Measurements from ENCODE around the gene NFS1. TPM values are rescaled to one million over a fixed set of nuclear protein-coding genes. Genes with fewer than 3 reads are reported as not detected.

The NFS1 gene
- total and polyA plus RNA-seq, 2 of the 4 experiments (the other 2 are of a cell fraction), result 16.5 to 35.6 TPM

DNA sequence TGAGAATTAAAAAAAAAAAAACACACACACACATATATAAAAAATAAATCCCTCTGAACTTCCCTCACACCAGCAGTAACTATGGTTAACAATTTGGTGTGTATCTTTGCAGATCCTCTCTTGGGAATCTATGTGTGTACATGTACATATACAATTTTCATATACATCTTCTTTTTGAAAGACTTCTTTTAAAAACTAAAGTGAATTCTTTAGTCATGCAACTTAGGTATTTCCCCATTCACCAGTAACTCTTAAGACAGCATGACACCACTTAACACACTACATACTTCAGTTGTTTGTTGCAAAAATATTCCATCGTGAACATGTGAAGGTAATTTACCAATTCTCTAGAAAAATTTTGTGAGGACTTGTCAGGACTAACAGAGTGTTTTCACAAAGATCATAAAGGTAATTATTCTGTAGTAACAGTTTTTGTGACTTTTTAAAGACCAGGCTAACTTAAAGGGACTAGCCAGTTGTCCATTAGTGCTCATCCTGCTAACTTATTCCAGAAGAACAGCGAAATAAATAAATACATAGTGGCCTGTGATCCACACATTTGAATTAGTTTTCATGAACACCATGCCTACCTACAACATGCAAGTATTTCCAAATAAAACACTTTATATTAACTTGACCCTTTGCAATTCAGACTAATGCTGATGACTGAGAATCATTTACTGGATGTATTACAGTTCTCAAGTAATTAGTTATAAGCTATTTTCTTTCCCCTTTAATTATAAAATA, 30.9 kb upstream of the NFS1 start:
- Histone ChIP-seq H3K4me1 (ENCODE audit: control insufficient read depth, insufficient read depth, low read length) (no peaks in the 10 kb centered on the region), H2BK15ac (ENCODE audit: low read depth, low read length) (no peak overlapping the region), H2BK20ac (ENCODE audit: low read depth, low read length) (no peak overlapping the region), H3K27ac (ENCODE audit: insufficient read depth, low read length) (no peak overlapping the region), H3K4me3 (ENCODE audit: insufficient read depth, low read depth, low read length) (no peak overlapping the region), H4K91ac (ENCODE audit: insufficient read depth, low read depth, low read length) (no peak overlapping the region), H4K8ac (ENCODE audit: low read depth in 2 of 2, low read length in 2 of 2) (no peak overlapping the region), H3K9me1 (ENCODE audit: insufficient read depth, low read length) (no peaks in the 10 kb centered on the region; the same call in 1 of the 2 replicates), H3K18ac (ENCODE audit: low read depth, low read length) (no peak overlapping the region), H2AFZ (replicated peaks; ENCODE audit: low read length, poor library complexity) (no peak overlapping the region), H2AK9ac (replicated peaks; ENCODE audit: low read depth, low read length, poor library complexity) (no peak overlapping the region), H3K56ac (ENCODE audit: extremely low read depth, insufficient read depth, low read length) (no peak overlapping the region), H3K9me3 (ENCODE audit: control insufficient read depth, insufficient read depth, low read length) (no peaks in the 10 kb centered on the region), H3K79me1 (ENCODE audit: low read depth in 1 of 2, low read length in 2 of 2) (peaks cover 3 to 33% of the 10 kb centered on the region in 2 experiments; a peak in 3 of 4 replicates), H3K14ac (replicated peaks; ENCODE audit: low read depth, low read length) (no peak overlapping the region), H2AK5ac (ENCODE audit: low read depth, low read length) (no peak overlapping the region), H4K20me1 (ENCODE audit: insufficient read depth, low read length) (peaks cover 96% of the 10 kb centered on the region), H3K23ac (ENCODE audit: low read depth, low read length) (no peak overlapping the region), H2BK120ac (ENCODE audit: low read depth, low read length) (no peak overlapping the region), H2BK5ac (ENCODE audit: low read depth, low read length, poor library complexity, severe bottlenecking) (no peak overlapping the region), H3K4ac (ENCODE audit: low read depth, low read length) (no peak overlapping the region), H3K9ac (ENCODE audit: low read depth, low read length) (no peak overlapping the region), H3K27me3 (ENCODE audit: control insufficient read depth, insufficient read depth, low read length) (no peaks in the 10 kb centered on the region), H3K4me2 (ENCODE audit: low read depth, low read length) (no peak overlapping the region), H3K36me3 (ENCODE audit: control insufficient read depth, insufficient read depth, low read length) (peaks cover 71% of the 10 kb centered on the region), H4K5ac (ENCODE audit: low read depth, low read length) (no peak overlapping the region)
- no TSS peak for BruUV-seq (replicated peaks)
- in situ Hi-C loops (cut with MboI; ENCODE audit: low sequenced_read_pairs) (no loop called here), intact Hi-C loops (cut with micrococcal nuclease) (no loop called here), dilution Hi-C loops (cut with HindIII; ENCODE audit: low sequenced_read_pairs, unreplicated experiment) (no loop called here)
- DNase-seq, result no peak
- WGBS, 2 experiments (ENCODE audit: extremely low coverage in 2 of 2, insufficient read length in 1 of 2), result no CpG with 5 or more reads among the region's 2 CpGs
- ChIA-PET POLR2A (ENCODE audit: unreplicated experiment) (interaction anchor here (1.0 kb wide), 1 partner anchor 10 kb away, joined by 3 read pairs; no protein-coding TSS in a partner anchor), CTCF (interaction anchor here (1.1 kb wide), 1 partner anchor 154 kb away, joined by 3 read pairs; no protein-coding TSS in a partner anchor)
- no peak for TF ChIP-seq NFE2L2 (IDR thresholded peaks at IDR 0.05; ENCODE audit: low read depth, low read length)
- TF ChIP-seq, protein P1, sequence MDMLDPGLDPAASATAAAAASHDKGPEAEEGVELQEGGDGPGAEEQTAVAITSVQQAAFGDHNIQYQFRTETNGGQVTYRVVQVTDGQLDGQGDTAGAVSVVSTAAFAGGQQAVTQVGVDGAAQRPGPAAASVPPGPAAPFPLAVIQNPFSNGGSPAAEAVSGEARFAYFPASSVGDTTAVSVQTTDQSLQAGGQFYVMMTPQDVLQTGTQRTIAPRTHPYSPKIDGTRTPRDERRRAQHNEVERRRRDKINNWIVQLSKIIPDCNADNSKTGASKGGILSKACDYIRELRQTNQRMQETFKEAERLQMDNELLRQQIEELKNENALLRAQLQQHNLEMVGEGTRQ (IDR thresholded peaks at IDR 0.05; ENCODE audit: low read depth, low read length), result no peak
- ATAC-seq (ENCODE audit: low read depth), result no peak
